Measurements from ENCODE around the gene PRR16.

Gene PRR16

DNA sequence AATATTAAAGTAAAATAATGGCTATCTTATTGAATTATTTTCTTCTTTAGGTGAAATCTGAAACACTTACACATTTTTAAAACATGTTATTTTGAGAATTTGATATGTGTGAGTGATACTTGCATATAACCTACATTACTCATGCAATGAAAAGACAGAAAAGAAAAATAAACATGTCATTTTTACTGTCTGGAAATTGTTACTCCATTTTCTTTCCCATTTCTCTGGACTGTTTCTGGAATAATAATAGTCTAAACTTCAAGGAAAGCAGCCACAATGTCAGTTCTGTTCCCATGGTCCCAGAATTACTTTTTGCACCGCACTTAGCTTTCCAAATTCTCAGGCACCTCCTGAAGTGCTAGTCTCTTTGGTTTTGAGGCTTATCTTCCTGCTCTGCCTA, 145.5 kb downstream of the PRR16 start:
- no peak overlapping the region for H3K4me3 ChIP-seq
- TF ChIP-seq, protein P1, sequence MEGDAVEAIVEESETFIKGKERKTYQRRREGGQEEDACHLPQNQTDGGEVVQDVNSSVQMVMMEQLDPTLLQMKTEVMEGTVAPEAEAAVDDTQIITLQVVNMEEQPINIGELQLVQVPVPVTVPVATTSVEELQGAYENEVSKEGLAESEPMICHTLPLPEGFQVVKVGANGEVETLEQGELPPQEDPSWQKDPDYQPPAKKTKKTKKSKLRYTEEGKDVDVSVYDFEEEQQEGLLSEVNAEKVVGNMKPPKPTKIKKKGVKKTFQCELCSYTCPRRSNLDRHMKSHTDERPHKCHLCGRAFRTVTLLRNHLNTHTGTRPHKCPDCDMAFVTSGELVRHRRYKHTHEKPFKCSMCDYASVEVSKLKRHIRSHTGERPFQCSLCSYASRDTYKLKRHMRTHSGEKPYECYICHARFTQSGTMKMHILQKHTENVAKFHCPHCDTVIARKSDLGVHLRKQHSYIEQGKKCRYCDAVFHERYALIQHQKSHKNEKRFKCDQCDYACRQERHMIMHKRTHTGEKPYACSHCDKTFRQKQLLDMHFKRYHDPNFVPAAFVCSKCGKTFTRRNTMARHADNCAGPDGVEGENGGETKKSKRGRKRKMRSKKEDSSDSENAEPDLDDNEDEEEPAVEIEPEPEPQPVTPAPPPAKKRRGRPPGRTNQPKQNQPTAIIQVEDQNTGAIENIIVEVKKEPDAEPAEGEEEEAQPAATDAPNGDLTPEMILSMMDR (IDR thresholded peaks at IDR 0.05) = no peak
- no peak overlapping the region for H3K27ac ChIP-seq
- no peak for DNase-seq (ENCODE audit: low spot score)

DNA sequence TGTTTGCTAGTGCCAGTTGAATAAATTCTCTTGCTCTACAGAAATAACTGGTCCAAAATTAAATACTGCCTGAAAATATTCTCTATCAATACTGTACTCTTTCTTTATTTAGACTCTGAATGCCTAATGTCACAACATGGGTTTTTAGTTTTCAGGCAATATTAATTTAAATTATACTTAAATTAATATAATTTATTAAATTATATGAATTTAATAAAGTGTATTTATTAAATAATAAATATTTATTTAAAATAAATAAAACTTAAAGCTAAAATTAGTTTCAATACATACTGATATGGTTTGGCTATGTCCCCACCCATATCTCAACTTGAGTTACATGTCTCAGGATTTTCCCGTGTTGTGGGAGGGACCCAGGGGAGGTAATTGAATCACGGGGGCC, 146.0 kb downstream of the PRR16 start:
- H3K27ac ChIP-seq = no peak overlapping the region
- no peak overlapping the region for H3K4me3 ChIP-seq
- no peak for DNase-seq (ENCODE audit: low spot score)
- TF ChIP-seq, protein P1 (IDR thresholded peaks at IDR 0.05) = no peak

DNA sequence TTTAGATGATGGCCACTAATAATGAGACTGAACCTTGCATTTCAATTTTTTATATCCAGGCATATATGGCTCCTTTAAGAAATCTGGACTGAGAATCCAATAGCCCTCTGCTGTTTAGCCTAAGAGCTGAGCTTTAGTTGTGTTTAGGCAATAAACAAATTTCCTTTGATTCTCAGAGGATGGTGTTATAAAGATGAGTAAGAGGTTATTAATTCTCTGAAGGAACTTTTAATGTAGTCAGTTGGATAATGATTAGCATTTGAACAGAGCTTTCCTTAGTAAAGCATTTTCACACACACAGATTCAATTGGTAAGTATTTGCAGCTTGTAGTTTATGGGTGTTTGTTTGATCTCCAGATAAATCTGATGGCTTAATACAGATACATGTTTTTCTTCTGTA, 149.6 kb downstream of the PRR16 start:
- DNase-seq (ENCODE audit: low spot score) = no peak
- Histone ChIP-seq H3K4me3 (no peak overlapping the region), H3K27ac (no peak overlapping the region)
- TF ChIP-seq, protein P1 (IDR thresholded peaks at IDR 0.05) = no peak

DNA sequence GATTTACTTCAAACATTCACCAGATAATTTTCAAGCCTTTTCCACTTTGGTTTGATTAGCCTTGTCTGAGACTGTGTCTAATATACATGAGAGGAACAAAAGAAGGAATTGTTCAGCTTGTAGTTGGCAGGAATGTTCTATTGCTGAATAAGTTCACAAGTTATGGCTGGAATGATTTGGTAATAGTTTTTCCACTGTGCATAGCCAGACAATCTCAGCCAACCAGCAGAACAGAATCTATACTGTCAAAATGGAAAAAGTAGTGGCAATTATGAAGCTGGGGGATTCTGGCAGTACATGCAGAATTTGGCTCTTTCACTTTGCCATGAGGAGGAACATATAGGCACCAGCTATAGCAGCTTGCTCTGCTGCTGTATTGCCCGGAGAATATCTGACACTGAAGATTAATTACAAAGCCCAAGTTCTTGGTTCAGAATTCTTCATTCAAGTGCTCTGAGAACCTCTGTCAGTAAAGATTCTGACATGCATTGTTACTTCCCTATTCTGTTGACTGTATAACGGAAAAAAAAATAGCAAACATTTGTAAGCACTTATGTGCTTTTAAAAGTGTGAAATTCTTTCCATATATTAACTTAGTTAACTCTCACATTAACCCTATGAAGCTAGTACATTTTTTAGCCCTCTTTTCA, 150.6 kb downstream of the PRR16 start:
- DNase-seq (ENCODE audit: low spot score) = no peak
- TF ChIP-seq, protein P1 (IDR thresholded peaks at IDR 0.05) = no peak
- Histone ChIP-seq H3K27ac (peak overlapping the region in 1 of 2 donors; percentile 32), H3K4me3 (no peak overlapping the region)

DNA sequence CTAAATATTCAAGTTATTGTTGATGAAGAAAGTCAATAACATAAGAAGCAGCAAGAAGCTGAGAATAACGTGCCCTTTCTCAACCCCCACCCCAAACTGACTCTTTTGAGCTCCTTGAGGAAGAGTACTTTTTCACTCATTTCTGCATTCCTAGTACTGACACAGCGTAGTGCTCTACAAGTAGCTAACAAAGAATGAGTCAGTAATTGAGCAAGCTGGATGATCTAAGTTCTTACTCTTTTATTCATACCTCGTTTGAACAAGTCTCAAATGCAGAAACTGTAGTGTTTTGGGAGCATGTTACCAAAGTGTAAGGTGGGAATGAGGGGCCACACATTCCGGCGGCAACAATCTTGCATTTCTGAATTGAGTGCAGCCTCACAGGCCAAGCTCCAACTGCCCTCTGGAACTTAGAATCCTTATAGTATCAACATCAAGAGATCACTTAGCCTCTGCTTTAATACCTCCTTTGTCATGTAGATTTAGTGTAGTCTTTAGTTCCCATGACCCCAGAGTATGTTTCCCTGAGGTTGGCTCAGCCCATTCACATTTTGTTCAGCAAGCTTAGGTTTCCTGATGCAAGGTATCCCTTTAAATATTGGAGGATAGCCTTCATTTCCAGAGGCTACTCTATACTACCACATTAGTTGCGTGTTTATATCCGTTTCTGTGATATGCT, 152.0 kb downstream of the PRR16 start:
- Histone ChIP-seq H3K27ac (no peak overlapping the region), H3K4me3 (no peak overlapping the region)
- TF ChIP-seq, protein P1 (IDR thresholded peaks at IDR 0.05) = no peak
- DNase-seq (ENCODE audit: low spot score) = no peak

DNA sequence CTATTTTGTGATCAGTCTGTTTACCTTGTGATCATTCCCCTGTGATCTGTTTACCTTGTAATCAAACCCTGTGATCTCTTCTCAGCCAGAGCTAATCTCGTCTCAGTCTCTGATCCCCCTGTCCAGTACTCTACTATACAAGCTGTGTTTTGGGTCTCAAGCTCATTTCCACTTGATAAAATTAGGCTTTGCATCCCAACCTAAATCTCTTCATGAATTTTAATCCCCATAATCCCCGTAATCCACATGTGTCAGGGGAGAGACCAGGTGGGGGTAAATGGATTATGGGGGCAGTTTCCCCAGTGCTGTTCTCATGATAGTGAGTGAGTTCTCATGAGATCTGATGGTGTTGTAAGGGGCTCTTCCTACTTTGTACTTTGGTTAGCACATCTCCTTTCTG, 157.2 kb downstream of the PRR16 start:
- Histone ChIP-seq H3K4me3 (no peak overlapping the region), H3K27ac (no peak overlapping the region)
- TF ChIP-seq, protein P1 (IDR thresholded peaks at IDR 0.05) = no peak
- no peak for DNase-seq (ENCODE audit: low spot score)

DNA sequence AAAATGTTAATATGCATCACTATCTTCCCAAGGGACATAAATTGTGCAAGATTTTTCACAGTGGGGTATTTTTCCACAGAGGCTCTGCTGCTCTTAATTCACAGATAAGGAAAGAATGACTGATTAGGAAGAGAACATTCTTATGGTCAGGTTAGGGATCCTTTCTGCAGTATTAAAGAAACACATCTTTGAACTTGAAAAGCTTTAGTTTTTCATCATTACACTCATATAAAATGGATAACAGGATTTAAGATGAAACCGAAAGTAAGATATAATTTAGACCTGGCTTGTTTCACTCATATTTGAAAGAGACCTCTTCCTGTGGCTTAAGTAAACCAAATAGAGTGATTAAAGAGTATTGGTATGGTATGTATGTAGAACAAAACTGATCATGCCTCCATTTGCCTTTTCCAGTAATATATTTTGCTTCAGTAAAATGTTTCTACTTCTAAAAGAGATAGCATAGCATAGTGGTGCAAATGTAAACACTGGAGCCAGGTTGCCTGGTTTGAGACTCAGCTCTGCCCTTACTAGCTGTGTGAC, 160.0 kb downstream of the PRR16 start:
- TF ChIP-seq, protein P1 (IDR thresholded peaks at IDR 0.05) = no peak
- DNase-seq (ENCODE audit: low spot score) = no peak
- H3K4me3 ChIP-seq = peak overlapping the region; percentile 32
- H3K27ac ChIP-seq = no peak overlapping the region

Data from coronary artery (tissue), 2 donors.